Heart left ventricle (tissue), 13 donors: Measurements from ENCODE around the gene FLYWCH1.
"Not testable (repeated sequence)": the region's sequence is repeated elsewhere in the genome, so short reads cannot be mapped to it uniquely, and the experiment has no call there.

Experiments
- POLR2A ChIP-seq, 2 donors: fragments of 450-650 bp; IDR thresholded peaks; one replicate each; pipeline ENCODE4 v1.6.1; 2017; ENCODE audit warnings: antibody characterized with exemption in 2 of 2, mild to moderate bottlenecking in 2 of 2, moderate library complexity in 2 of 2
- TF ChIP-seq, protein P1 (sequence below), 12 donors: fragments of 200-600 bp; sonication (generic) in 4 of 12; IDR thresholded peaks; one replicate each; pipeline versions ENCODE4 v1.5.0 to v1.8.0; 2018 to 2022; ENCODE audit warnings: antibody characterized with exemption in 12 of 12, mild to moderate bottlenecking in 5 of 12
- donor health status: ischemic (EF 13 %, LVEDD 7.1; RV severe dilation, severe dysfunction).
- donor health status: DM: no; HTN: yes; CAD: no.
- donor health status: DM: no; HTN: no; CAD: no.
- donor health status: ischemic (EF 25% LVEDD 6.9; RV normal size, moderate dysfunction).
- donor health status: ischemic (EF 25% LVEDD 5.7; RV mildly dilated, moderate dysfunction).
- donor health status: ischemic (EF 35%, LVEDD 5.7; RV mildly dilated, moderate dysfunction).
- donor health status: nonischemic (EF 11% LVEDD 7.7; RV severe dilation, severe dysfunction).
- donor health status: DM: yes; HTN: yes; CAD: no.
- donor health status: PGD.
- donor health status: ischemic (EF 29% LVEDD 5.4; RV normal size, mild dysfunction).
- donor health status: nonischemic (EF 23%, LVEDD 6.1; RV moderate dilation, normal function).

DNA sequence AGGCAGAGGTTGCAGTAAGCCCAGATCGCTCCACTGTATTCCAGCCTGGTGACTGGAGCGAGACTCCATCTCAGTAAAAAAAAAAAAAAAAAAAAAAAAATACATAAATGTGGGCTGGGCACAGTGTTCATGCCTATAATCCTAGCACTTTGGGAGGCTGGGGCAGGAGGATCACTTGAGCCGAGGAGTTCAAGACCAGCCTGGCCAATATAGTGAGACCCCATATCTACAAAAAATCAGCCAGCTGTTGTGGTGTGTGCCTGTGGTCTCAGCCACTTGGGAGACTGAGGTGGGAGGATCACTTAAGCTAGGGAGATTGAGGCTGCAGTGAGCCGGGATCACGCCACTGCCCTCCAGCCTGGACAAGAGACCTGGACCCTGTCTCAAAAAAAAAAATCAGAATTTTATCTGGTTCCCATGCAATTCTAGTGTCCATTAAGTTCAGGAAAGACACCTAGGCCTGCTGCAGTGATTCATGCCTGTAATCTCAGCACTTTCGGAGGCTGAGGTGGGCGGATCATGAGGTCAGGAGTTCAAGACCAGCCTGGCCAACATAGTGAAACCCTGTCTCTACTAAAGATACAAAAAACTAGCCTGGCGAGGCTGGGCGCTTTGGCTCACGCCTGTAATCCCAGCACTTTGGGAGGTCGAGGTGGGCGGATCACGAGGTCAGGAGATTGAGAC lies 19.6 kb downstream of the FLYWCH1 start:
- TF ChIP-seq POLR2A (IDR thresholded peaks at IDR 0.05): not testable (repeated sequence)
- TF ChIP-seq, protein P1, sequence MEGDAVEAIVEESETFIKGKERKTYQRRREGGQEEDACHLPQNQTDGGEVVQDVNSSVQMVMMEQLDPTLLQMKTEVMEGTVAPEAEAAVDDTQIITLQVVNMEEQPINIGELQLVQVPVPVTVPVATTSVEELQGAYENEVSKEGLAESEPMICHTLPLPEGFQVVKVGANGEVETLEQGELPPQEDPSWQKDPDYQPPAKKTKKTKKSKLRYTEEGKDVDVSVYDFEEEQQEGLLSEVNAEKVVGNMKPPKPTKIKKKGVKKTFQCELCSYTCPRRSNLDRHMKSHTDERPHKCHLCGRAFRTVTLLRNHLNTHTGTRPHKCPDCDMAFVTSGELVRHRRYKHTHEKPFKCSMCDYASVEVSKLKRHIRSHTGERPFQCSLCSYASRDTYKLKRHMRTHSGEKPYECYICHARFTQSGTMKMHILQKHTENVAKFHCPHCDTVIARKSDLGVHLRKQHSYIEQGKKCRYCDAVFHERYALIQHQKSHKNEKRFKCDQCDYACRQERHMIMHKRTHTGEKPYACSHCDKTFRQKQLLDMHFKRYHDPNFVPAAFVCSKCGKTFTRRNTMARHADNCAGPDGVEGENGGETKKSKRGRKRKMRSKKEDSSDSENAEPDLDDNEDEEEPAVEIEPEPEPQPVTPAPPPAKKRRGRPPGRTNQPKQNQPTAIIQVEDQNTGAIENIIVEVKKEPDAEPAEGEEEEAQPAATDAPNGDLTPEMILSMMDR (IDR thresholded peaks at IDR 0.05): not testable (repeated sequence)
